Heart left ventricle (tissue), 16 donors: ENCODE measurements around the gene KIRREL3. TPM values are rescaled to one million over a fixed set of nuclear protein-coding genes. Genes with fewer than 3 reads are reported as not detected.
A peak's percentile ranks its signal among the peaks of the same experiment; 100 is the strongest.

Experiments used
- ATAC-seq, 4 donors: fragments of 200-7000 bp; cut with Tn5 transposase; one replicate each; pipeline ENCODE4 v1.9.1; 2020 to 2022; ENCODE audit warnings: moderate library complexity in 4 of 4, mild to moderate bottlenecking in 3 of 4, moderate number of reproducible peaks in 1 of 4
- DNase-seq, 5 donors: peaks; one replicate each; pipeline ENCODE4 v3.0.0-alpha.2; 2020
- H3K27ac ChIP-seq, 12 donors: fragments of 200-600 bp; sonication (generic) in 4 of 12; one replicate each; pipeline versions ENCODE4 v1.5.0 to v1.8.0; 2016 to 2022; ENCODE audit warnings: mild to moderate bottlenecking in 2 of 12
- H3K27me3 ChIP-seq, 9 donors: fragments of 200-600 bp; sonication (generic) in 2 of 9; one replicate each; pipeline versions ENCODE4 v1.5.1 to v1.8.0; 2016 to 2022; ENCODE audit warnings: mild to moderate bottlenecking in 3 of 9
- H3K36me3 ChIP-seq, 9 donors: fragments of 200-600 bp; sonication (generic) in 2 of 9; one replicate each; pipeline versions ENCODE4 v1.5.0 to v1.8.0; 2018 to 2022; ENCODE audit warnings: mild to moderate bottlenecking in 2 of 9
- H3K4me1 ChIP-seq, 12 donors: fragments of 200-600 bp; sonication (generic) in 4 of 12; one replicate each; pipeline versions ENCODE4 v1.5.0 to v1.8.0; 2016 to 2022; ENCODE audit warnings: mild to moderate bottlenecking in 3 of 12
- H3K4me3 ChIP-seq, 12 donors: fragments of 200-600 bp; sonication (generic) in 4 of 12; one replicate each; pipeline versions ENCODE4 v1.5.0 to v1.8.0; 2017 to 2022; ENCODE audit warnings: mild to moderate bottlenecking in 9 of 12, moderate library complexity in 4 of 12
- H3K9me3 ChIP-seq, 12 donors: fragments of 200-600 bp; sonication (generic) in 4 of 12; one replicate each; pipeline versions ENCODE4 v1.5.0 to v1.8.0; 2016 to 2022; ENCODE audit warnings: mild to moderate bottlenecking in 1 of 12
- POLR2A ChIP-seq, 2 donors: fragments of 450-650 bp; IDR thresholded peaks; one replicate each; pipeline ENCODE4 v1.6.1; 2017; ENCODE audit warnings: antibody characterized with exemption in 2 of 2, mild to moderate bottlenecking in 2 of 2, moderate library complexity in 2 of 2
- WGBS, 4 donors: extraction: QIAGEN DNeasy Blood & Tissue Kit in 2 of 4; methylation state at CpG; one replicate each; pipeline versions ENCODE4 v1.1.5 to v1.1.7; 2013 to 2018; 5-methylcytosine and 5-hydroxymethylcytosine counted together
- intact Hi-C, 10 donors: fragments of 100-400 bp; cut with DNase I; formaldehyde crosslinking; loops; one replicate each; pipeline versions ENCODE4 v1.11.1 to v1.14.2; 2022
- polyA plus RNA-seq, 2 donors: library from polyadenylated mRNA; stranded (reverse); fragments of 200-250 nt; gene quantifications; one replicate each; pipeline ENCODE4 v1.2.3, GENCODE V29; 2013
- total RNA-seq, 9 donors: library from RNA; depleted of rRNA in 2 of 9; stranded (reverse); fragments of >200 nt in 2 of 9; fragmentation: NEBNext Ultra II Directional in 3 of 9; extraction: Animal tissue kit (Norgen Biotek cat#: 25700) in 3 of 9; gene quantifications; one replicate each; pipeline versions ENCODE4 v1.1.0 to v1.2.4, GENCODE V29; 2016 to 2023
- TF ChIP-seq, protein P1 (sequence below), 12 donors: fragments of 200-600 bp; sonication (generic) in 4 of 12; IDR thresholded peaks; one replicate each; pipeline versions ENCODE4 v1.5.0 to v1.8.0; 2018 to 2022; ENCODE audit warnings: antibody characterized with exemption in 12 of 12, mild to moderate bottlenecking in 5 of 12
- donor health status: ischemic (EF 13 %, LVEDD 7.1; RV severe dilation, severe dysfunction).
- donor health status: healthy with polysubstance abuse.
- donor health status: DM: no; HTN: yes; CAD: no.
- donor health status: DM: no; HTN: no; CAD: no.
- donor health status: ischemic (EF 25% LVEDD 6.9; RV normal size, moderate dysfunction).
- donor health status: ischemic (EF 25% LVEDD 5.7; RV mildly dilated, moderate dysfunction).
- donor health status: healthy.
- donor health status: DM: yes; HTN: yes; CAD: no.
- donor health status: ischemic (EF 35%, LVEDD 5.7; RV mildly dilated, moderate dysfunction).
- donor health status: nonischemic (EF 11% LVEDD 7.7; RV severe dilation, severe dysfunction).
- donor health status: DM: yes; HTN: yes; CAD: no.
- donor health status: PGD.
- donor health status: ischemic (EF 29% LVEDD 5.4; RV normal size, mild dysfunction).
- donor health status: nonischemic (EF 23%, LVEDD 6.1; RV moderate dilation, normal function).

Gene KIRREL3
- total and polyA plus RNA-seq, 11 donors: 0.08 to 1.3 (median 0.27) TPM

DNA sequence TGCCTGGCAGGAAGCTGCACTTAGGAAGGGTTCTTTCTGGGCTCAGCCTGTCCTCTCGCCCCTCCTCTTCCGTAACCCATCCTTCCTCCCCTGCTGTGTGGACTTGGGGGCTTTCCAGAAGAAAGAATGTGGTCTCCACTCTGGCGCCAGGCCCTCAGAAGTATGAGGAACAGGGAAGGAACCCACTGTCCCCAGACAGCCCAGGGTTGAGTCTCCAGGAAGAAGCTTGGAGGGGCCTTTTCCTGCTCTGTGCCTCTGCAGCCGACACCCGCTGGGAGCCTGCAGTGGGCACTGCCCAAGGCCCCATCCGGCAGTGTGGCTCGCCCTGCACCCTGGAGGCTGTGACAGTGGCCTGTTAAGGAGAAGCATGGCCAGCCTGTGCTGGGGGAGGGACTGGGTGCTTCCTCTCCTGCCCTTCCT, 532.5 kb downstream of the KIRREL3 start:
- ATAC-seq: peak; percentile 4 to 31 (median 26)
- Histone ChIP-seq H3K4me1 (peaks cover 0 to 32% (median 10%) of the 10 kb centered on the region in 12 donors), H3K9me3 (no peaks in the 10 kb centered on the region), H3K36me3 (no peaks in the 10 kb centered on the region), H3K27me3 (no peaks in the 10 kb centered on the region), H3K27ac (no peak overlapping the region), H3K4me3 (no peak overlapping the region)
- WGBS, 4 donors: 36 to 61% (median 57%) methylated on average over 7 of the region's 7 CpGs
- intact Hi-C loops: no loop called here
- no peak for TF ChIP-seq POLR2A (IDR thresholded peaks at IDR 0.05)
- TF ChIP-seq, protein P1, sequence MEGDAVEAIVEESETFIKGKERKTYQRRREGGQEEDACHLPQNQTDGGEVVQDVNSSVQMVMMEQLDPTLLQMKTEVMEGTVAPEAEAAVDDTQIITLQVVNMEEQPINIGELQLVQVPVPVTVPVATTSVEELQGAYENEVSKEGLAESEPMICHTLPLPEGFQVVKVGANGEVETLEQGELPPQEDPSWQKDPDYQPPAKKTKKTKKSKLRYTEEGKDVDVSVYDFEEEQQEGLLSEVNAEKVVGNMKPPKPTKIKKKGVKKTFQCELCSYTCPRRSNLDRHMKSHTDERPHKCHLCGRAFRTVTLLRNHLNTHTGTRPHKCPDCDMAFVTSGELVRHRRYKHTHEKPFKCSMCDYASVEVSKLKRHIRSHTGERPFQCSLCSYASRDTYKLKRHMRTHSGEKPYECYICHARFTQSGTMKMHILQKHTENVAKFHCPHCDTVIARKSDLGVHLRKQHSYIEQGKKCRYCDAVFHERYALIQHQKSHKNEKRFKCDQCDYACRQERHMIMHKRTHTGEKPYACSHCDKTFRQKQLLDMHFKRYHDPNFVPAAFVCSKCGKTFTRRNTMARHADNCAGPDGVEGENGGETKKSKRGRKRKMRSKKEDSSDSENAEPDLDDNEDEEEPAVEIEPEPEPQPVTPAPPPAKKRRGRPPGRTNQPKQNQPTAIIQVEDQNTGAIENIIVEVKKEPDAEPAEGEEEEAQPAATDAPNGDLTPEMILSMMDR (IDR thresholded peaks at IDR 0.05): no peak
- peak in 2 of 5 donors; percentile 42 to 60 for DNase-seq

DNA sequence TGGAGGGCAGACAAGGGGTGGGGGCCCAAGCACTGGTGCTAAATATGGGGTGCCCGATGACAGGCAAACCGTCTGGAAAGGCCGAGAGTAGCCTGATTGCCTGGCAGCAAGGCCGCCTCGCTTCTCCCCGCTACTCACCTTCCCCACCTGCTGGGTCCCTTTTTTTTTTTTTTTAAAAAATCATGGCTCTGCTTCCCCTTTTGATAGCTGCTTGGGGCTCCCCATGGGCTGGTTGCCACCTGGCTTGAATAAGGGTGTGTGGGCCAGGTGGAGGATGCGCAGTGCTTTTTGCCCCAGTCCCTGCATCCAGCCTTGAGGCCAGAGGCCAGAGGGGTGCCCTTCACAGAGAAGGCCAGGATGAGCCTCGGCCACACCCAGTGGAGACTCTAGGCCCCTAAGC, 533.1 kb downstream of the KIRREL3 start:
- Histone ChIP-seq H3K27ac (no peak overlapping the region), H3K4me1 (peaks cover 0 to 32% (median 10%) of the 10 kb centered on the region in 12 donors), H3K4me3 (no peak overlapping the region), H3K9me3 (no peaks in the 10 kb centered on the region), H3K27me3 (no peaks in the 10 kb centered on the region), H3K36me3 (no peaks in the 10 kb centered on the region)
- TF ChIP-seq, protein P1 (IDR thresholded peaks at IDR 0.05): no peak
- TF ChIP-seq POLR2A (IDR thresholded peaks at IDR 0.05): no peak
- intact Hi-C loops: no loop called here
- DNase-seq (peak in 1 of 5 donors; percentile 44), ATAC-seq (no peak)
- WGBS, 4 donors: 87 to 97% (median 94%) methylated on average over 8 of the region's 8 CpGs

DNA sequence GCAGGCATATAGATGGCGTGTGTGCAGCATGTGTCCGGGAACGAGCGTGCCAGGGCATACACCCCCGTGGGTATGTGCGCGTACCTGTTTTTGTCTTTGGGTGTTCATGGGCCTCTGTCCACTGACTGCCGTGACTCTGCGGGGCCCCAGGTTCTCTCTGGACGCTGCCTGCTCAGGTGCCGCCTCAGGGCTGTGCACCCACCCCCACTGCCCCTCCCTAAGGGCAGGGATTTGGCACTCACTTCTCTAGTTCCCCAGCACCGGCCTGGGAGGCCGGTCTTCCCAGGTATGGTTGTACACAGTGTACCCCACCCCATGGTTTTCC, 533.6 kb downstream of the KIRREL3 start:
- peaks cover 0 to 32% (median 10%) of the 10 kb centered on the region in 12 donors for H3K4me1 ChIP-seq
- WGBS, 4 donors: 94 to 98% (median 95%) methylated on average over 13 of the region's 13 CpGs
- DNase-seq (no peak), ATAC-seq (no peak)
- H3K9me3 ChIP-seq: no peaks in the 10 kb centered on the region
- intact Hi-C loops: no loop called here
- H3K27ac ChIP-seq: no peak overlapping the region
- H3K27me3 ChIP-seq: no peaks in the 10 kb centered on the region
- H3K36me3 ChIP-seq: no peaks in the 10 kb centered on the region
- no peak for TF ChIP-seq POLR2A (IDR thresholded peaks at IDR 0.05)
- TF ChIP-seq, protein P1 (IDR thresholded peaks at IDR 0.05): no peak
- no peak overlapping the region for H3K4me3 ChIP-seq

DNA sequence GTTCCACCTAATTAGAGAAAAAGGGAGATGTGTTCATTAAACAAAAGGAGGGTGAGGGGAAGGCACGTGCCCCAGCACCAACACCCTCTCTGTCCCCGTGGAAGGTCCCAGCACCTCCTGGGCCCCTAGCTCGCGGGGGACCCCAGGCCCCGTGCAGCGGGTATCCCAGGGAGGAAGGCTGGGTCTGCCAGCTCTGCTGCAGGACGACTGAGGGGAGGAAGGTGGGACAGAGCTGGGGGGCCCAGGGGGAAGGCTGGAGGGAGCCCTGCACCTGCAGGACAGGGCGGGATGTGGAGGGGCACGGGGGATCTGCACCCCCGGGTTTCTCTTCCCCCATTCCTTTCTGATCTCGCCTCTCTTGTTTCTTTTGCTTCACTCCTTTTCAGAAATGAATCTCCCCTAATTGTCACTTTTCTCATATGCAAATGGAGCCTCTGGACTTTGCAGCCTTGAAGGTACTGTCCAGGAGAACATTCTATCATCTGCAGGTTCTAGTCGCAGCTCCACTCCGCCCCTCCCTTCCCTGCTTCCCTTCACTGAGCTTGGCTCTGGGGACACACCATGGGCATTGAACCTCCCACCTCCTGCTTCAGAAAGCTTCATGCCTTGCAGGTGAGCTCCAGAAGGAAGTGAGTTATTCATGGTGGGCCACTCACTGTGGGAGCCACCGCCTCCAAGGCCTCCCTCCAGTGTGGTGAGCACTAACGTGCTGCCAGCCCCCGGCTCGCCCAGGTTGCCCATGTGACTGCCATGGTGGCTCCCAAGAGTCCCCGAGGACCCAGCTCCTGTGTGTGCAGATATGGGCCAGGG, 534.1 kb downstream of the KIRREL3 start:
- 77 to 83% (median 78%) methylated on average over 15 to 18 of the region's 18 CpGs for WGBS, 4 donors
- H3K27me3 ChIP-seq: no peaks in the 10 kb centered on the region

More for the DNA sequence above, 534.1 kb downstream of the KIRREL3 start:
- ATAC-seq (no peak), DNase-seq (peak in 1 of 5 donors; percentile 56)
- Histone ChIP-seq H3K36me3 (no peaks in the 10 kb centered on the region), H3K9me3 (no peaks in the 10 kb centered on the region), H3K4me1 (peaks cover 0 to 32% (median 10%) of the 10 kb centered on the region in 12 donors), H3K27ac (peak overlapping the region in 1 of 12 donors; percentile 42), H3K4me3 (no peak overlapping the region)
- intact Hi-C loops: no loop called here
- no peak for TF ChIP-seq POLR2A (IDR thresholded peaks at IDR 0.05)
- TF ChIP-seq, protein P1 (IDR thresholded peaks at IDR 0.05): no peak
